GM12878 (cell line): ENCODE results near the gene TBXAS1. TPM values are rescaled to one million over a fixed set of nuclear protein-coding genes. Genes with fewer than 3 reads are reported as not detected.

ENCODE experiments used
- ATAC-seq: fragments of 200-7000 bp; cut with Tn5 transposase; 3 replicates; pipeline ENCODE4 v1.9.1; 2020; ENCODE audit warnings: mild to moderate bottlenecking, moderate library complexity
- BruUV-seq: library from RNA; stranded (reverse); fragments of 400-500 nt; replicated peaks from 2 replicates; lab custom pipeline; 2021; lab: Mats Ljungman, UMichigan
- CTCF ChIA-PET: fragments of 300-600 bp; sonication (Branson Sonifier 250); formaldehyde crosslinking; extraction: SDS; loops from one replicate; lab custom pipeline; 2021; ENCODE audit warnings: inconsistent platforms; lab: Yijun Ruan, JAX
- POLR2A ChIA-PET: fragments of 350-600 bp; formaldehyde crosslinking; extraction: SDS; loops from one replicate; lab custom pipeline; 2021; ENCODE audit warnings: inconsistent platforms; lab: Charles Lee
- RAD21 ChIA-PET: fragments of 300-600 bp; sonication (Branson Sonifier 250); formaldehyde crosslinking; loops from one replicate; lab custom pipeline; 2023; ENCODE audit warnings: antibody characterized with exemption; ENCODE audit not compliant: unreplicated experiment; lab: Charles Lee
- SMC1A ChIA-PET: fragments of 300-600 bp; sonication (Branson Sonifier 250); formaldehyde crosslinking; loops from one replicate; lab custom pipeline; 2023; ENCODE audit not compliant: unreplicated experiment, uncharacterized antibody; lab: Charles Lee
- DNase-seq: peaks from one replicate; pipeline ENCODE4 v3.0.0-alpha.2; 2011; ENCODE audit warnings: low read depth, low spot score
- FAIRE-seq: peaks from 3 replicates; lab custom pipeline; 2011; peaks lifted over from hg19 to GRCh38; lab: Jason Lieb, UNC
- H2AFZ ChIP-seq: 2 replicates; pipeline ENCODE4 v1.6.0; 2011; ENCODE audit warnings: low read depth, low read length, control low read depth; ENCODE audit not compliant: control insufficient read depth
- H3K27ac ChIP-seq: 2 replicates; pipeline ENCODE4 v1.5.1; 2011; ENCODE audit warnings: control low read depth; ENCODE audit not compliant: control insufficient read depth, insufficient read depth
- H3K27me3 ChIP-seq, 2 experiments: replicated peaks in 1 of 2; 2 replicates each; pipeline versions ENCODE4 v1.6.0 to v1.6.1; 2011; ENCODE audit warnings: low read length in 1 of 2; ENCODE audit not compliant: control insufficient read depth in 2 of 2, insufficient read depth in 2 of 2
- H3K36me3 ChIP-seq, 2 experiments: 2 replicates each; pipeline ENCODE4 v1.5.1; 2011; ENCODE audit warnings: low read length in 1 of 2; ENCODE audit not compliant: control insufficient read depth in 2 of 2, insufficient read depth in 2 of 2
- H3K4me1 ChIP-seq: 2 replicates; pipeline ENCODE4 v1.6.1; 2011; ENCODE audit warnings: mild to moderate bottlenecking, low read length, moderate library complexity, mixed read lengths; ENCODE audit not compliant: control insufficient read depth, insufficient read depth
- H3K4me2 ChIP-seq: 2 replicates; pipeline ENCODE4 v1.6.0; 2011; ENCODE audit warnings: control low read depth; ENCODE audit not compliant: control insufficient read depth, insufficient read depth
- H3K4me3 ChIP-seq: fragments of 200-600 bp; sonication (generic); 2 replicates; pipeline ENCODE4 v1.5.1; 2016
- H3K79me2 ChIP-seq: 2 replicates; pipeline ENCODE4 v1.6.0; 2011; ENCODE audit warnings: low read length; ENCODE audit not compliant: control insufficient read depth, insufficient read depth
- H3K9ac ChIP-seq: 2 replicates; pipeline ENCODE4 v1.8.0; 2011; ENCODE audit warnings: low read length, control low read depth, mixed read lengths; ENCODE audit not compliant: control insufficient read depth, insufficient read depth
- H3K9me3 ChIP-seq: replicated peaks from 3 replicates; pipeline ENCODE4 v1.5.1; 2011; ENCODE audit warnings: mild to moderate bottlenecking, low read length; ENCODE audit not compliant: control insufficient read depth, insufficient read depth
- H4K20me1 ChIP-seq: 2 replicates; pipeline ENCODE4 v1.6.0; 2011; ENCODE audit not compliant: control insufficient read depth, insufficient read depth
- CREB1 ChIP-seq: IDR thresholded peaks from 2 replicates; pipeline ENCODE4 v1.6.1; 2012; ENCODE audit warnings: low read depth, mild to moderate bottlenecking, inconsistent platforms
- CREM ChIP-seq: IDR thresholded peaks from 2 replicates; pipeline ENCODE4 v1.6.1; 2014; ENCODE audit warnings: antibody characterized with exemption, low read depth
- ELK1 ChIP-seq: IDR thresholded peaks from 2 replicates; pipeline ENCODE4 v1.6.1; 2012; ENCODE audit warnings: low read depth, low read length, improper control_type of control experiment
- HDGF ChIP-seq: fragments of 450-650 bp; IDR thresholded peaks from 2 replicates; pipeline ENCODE4 v1.6.1; 2016; ENCODE audit warnings: antibody characterized with exemption
- IKZF2 ChIP-seq, 2 experiments: fragments of 450-650 bp; IDR thresholded peaks; 2 replicates each; pipeline ENCODE4 v1.6.1; 2017; ENCODE audit warnings: mild to moderate bottlenecking in 2 of 2, moderate library complexity in 2 of 2
- KAT2A ChIP-seq: conservative IDR thresholded peaks from 2 replicates; pipeline ENCODE4 v1.6.1; 2011; ENCODE audit warnings: low read depth, low read length; ENCODE audit not compliant: control insufficient read depth
- NFYB ChIP-seq: IDR thresholded peaks from 2 replicates; pipeline ENCODE4 v1.6.1; 2011; ENCODE audit warnings: low read depth, mild to moderate bottlenecking, low read length, improper control_type of control experiment, moderate library complexity; ENCODE audit not compliant: insufficient read depth
- PAX5 ChIP-seq: IDR thresholded peaks from 2 replicates; pipeline ENCODE4 v1.6.1; 2011; ENCODE audit warnings: low read depth, low read length, borderline replicate concordance
- PML ChIP-seq: IDR thresholded peaks from 2 replicates; pipeline ENCODE4 v1.6.1; 2012; ENCODE audit warnings: low read length, inconsistent platforms
- POLR2AphosphoS2 ChIP-seq: IDR thresholded peaks from 2 replicates; pipeline ENCODE4 v1.6.1; 2011; ENCODE audit warnings: low read depth, mild to moderate bottlenecking, low read length, improper control_type of control experiment, moderate library complexity
- RBBP5 ChIP-seq: fragments of 200-600 bp; sonication (generic); conservative IDR thresholded peaks from 2 replicates; pipeline ENCODE4 v1.6.1; 2016
- SMARCA5 ChIP-seq: fragments of 450-650 bp; IDR thresholded peaks from 2 replicates; pipeline ENCODE4 v1.6.1; 2017; ENCODE audit warnings: mild to moderate bottlenecking
- SRF ChIP-seq, 2 experiments: IDR thresholded peaks; 2 replicates each; pipeline ENCODE4 v1.6.1; 2011; ENCODE audit warnings: low read depth in 2 of 2, low read length in 2 of 2, mild to moderate bottlenecking in 1 of 2, moderate library complexity in 1 of 2
- TBL1XR1 ChIP-seq: IDR thresholded peaks from 2 replicates; pipeline ENCODE4 v1.6.1; 2012; ENCODE audit warnings: low read depth, low read length, improper control_type of control experiment
- YBX1 ChIP-seq: fragments of 450-650 bp; IDR thresholded peaks from 2 replicates; pipeline ENCODE4 v1.6.1; 2016; ENCODE audit warnings: antibody characterized with exemption
- YY1 ChIP-seq: IDR thresholded peaks from 2 replicates; pipeline ENCODE4 v1.6.1; 2011; ENCODE audit warnings: low read depth, mild to moderate bottlenecking, low read length
- ZSCAN29 ChIP-seq: fragments of 450-650 bp; IDR thresholded peaks from 2 replicates; pipeline ENCODE4 v1.6.1; 2017; ENCODE audit warnings: mild to moderate bottlenecking, moderate library complexity
- WGBS: methylation state at CpG from one replicate; pipeline ENCODE4 v1.1.6; 2016; ENCODE audit warnings: low lambda C conversion rate; ENCODE audit not compliant: insufficient replicate concordance, insufficient coverage; ENCODE audit errors: missing lambda C conversion rate; 5-methylcytosine and 5-hydroxymethylcytosine counted together
- in situ Hi-C: fragments of 300-500 bp; cut with MboI; formaldehyde crosslinking; loops from 9 replicates; pipeline ENCODE4 v1.14.3; 2018; ENCODE audit warnings: mixed read lengths
- intact Hi-C: fragments of 100-400 bp; cut with micrococcal nuclease; formaldehyde crosslinking; loops from one replicate; pipeline ENCODE4 v1.14.2; 2022; ENCODE audit not compliant: unreplicated experiment
- polyA plus RNA-seq, 11 experiments: library from polyadenylated mRNA; depleted of rRNA in 4 of 11; unstranded in 6 of 11; stranded (reverse) in 5 of 11; fragments of >200 nt; fragmentation: Nextera tagmentation in 4 of 11; fragmentation: Illumina TruSeq in 1 of 11; extraction: Ambion mirVana in 4 of 11; extraction: Trizol in 1 of 11; gene quantifications; 1 replicate in 1 of 11; 2 replicates in 10 of 11; pipeline versions ENCODE4 v1.2.1 to v1.2.3, GENCODE V29; 2011 to 2016; ENCODE audit warnings: inconsistent platforms in 2 of 11, missing spikeins in 2 of 11, low read depth in 1 of 11
- total RNA-seq, 4 experiments: library from RNA; depleted of rRNA in 3 of 4; stranded (reverse); fragments of >200 nt in 3 of 4; fragmentation: Illumina TruSeq in 1 of 4; extraction: Trizol in 1 of 4; gene quantifications; 2 replicates each; pipeline versions ENCODE4 v1.2.1 to v1.2.3, GENCODE V29; 2013 to 2021
- TF ChIP-seq, protein P1 (sequence below): fragments of 450-650 bp; IDR thresholded peaks from 2 replicates; pipeline ENCODE4 v1.6.1; 2018; ENCODE audit warnings: borderline replicate concordance, mild to moderate bottlenecking; ENCODE audit not compliant: partially characterized antibody

TBXAS1 gene
- total and polyA plus RNA-seq, 10 of the 15 experiments (the other 5 are each of a cell fraction or from before 2014, with no cell fraction given), result 1.5 to 32.7 (median 16.3) TPM

GRCh38 chr7:140021603-140022002 is 192.5 kb downstream of the TBXAS1 start (continued):
- TF ChIP-seq, protein P1, sequence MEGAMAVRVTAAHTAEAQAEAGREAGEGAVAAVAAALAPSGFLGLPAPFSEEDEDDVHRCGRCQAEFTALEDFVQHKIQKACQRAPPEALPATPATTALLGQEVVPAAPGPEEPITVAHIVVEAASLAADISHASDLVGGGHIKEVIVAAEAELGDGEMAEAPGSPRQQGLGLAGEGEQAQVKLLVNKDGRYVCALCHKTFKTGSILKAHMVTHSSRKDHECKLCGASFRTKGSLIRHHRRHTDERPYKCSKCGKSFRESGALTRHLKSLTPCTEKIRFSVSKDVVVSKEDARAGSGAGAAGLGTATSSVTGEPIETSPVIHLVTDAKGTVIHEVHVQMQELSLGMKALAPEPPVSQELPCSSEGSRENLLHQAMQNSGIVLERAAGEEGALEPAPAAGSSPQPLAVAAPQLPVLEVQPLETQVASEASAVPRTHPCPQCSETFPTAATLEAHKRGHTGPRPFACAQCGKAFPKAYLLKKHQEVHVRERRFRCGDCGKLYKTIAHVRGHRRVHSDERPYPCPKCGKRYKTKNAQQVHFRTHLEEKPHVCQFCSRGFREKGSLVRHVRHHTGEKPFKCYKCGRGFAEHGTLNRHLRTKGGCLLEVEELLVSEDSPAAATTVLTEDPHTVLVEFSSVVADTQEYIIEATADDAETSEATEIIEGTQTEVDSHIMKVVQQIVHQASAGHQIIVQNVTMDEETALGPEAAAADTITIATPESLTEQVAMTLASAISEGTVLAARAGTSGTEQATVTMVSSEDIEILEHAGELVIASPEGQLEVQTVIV, result no peak
- TF ChIP-seq SRF (IDR thresholded peaks at IDR 0.05; ENCODE audit: low read depth in 2 of 2, low read length in 2 of 2) (no peak), ZSCAN29 (no peak)

DNA sequence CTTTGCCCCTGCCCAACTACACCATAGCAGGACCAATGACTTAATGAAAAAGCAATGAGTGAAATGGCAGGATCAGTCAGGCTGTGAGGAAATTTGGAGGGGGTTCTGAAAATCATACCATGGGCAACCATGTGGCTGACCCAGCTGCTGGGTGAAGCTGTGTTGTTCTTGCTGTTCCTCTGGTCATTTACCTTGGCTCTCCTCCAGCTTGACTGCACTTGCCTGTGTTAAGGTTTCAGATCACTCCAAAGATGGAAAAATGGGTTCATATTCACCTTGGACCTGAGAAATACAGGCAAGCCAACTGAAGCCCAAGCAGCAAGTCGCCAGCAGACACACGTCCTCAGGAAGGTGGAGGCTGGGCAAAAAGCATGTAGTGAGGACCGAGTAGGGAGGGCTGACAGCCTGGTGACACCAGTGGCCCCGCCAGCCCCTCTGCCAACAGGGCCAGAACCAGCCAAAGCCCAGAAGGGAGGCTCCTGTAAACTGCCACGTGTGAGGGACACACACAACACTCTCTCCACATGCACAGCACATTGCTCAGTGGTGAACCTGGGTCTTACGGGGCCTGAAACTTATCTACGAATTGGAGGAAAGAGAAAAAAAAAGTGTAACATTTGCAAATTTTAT is 193.6 kb downstream of the TBXAS1 start:
- Histone ChIP-seq H3K9ac (no peak overlapping the region), H3K9me3 (no peaks in the 10 kb centered on the region), H2AFZ (no peak overlapping the region), H3K4me1 (no peaks in the 10 kb centered on the region), H3K79me2 (no peaks in the 10 kb centered on the region), H3K4me3 (no peak overlapping the region), H3K27me3 (no peaks in the 10 kb centered on the region), H3K36me3 (peaks cover 4 to 5% of the 10 kb centered on the region in 2 experiments; a peak in 3 of 4 replicates), H3K4me2 (no peak overlapping the region), H3K27ac (no peak overlapping the region), H4K20me1 (no peaks in the 10 kb centered on the region)
- ATAC-seq (no peak), DNase-seq (no peak), FAIRE-seq (no peak)
- RAD21 ChIA-PET, result no interaction called here
- WGBS, result 78% methylated on average over 7 of the region's 7 CpGs
- BruUV-seq, result no TSS peak
- SMC1A ChIA-PET, result no interaction called here
- intact Hi-C loops (no loop called here), in situ Hi-C loops (no loop called here)
- POLR2A ChIA-PET, result no interaction called here
- CTCF ChIA-PET, result interaction anchor here (0.8 kb wide), 1 partner anchor 20 kb away, joined by 3 read pairs; no protein-coding TSS in a partner anchor
- no peak for TF ChIP-seq TBL1XR1
- no peak for TF ChIP-seq YBX1
- no peak for TF ChIP-seq POLR2AphosphoS2
- no peak for TF ChIP-seq NFYB
- no peak for TF ChIP-seq KAT2A
- no peak for TF ChIP-seq YY1
- no peak for TF ChIP-seq HDGF
- TF ChIP-seq CREB1, result no peak
- TF ChIP-seq RBBP5, result no peak
- TF ChIP-seq, protein P1, result no peak
- TF ChIP-seq ELK1, result no peak
- TF ChIP-seq CREM, result no peak
- no peak for TF ChIP-seq SMARCA5
- TF ChIP-seq PAX5, result no peak
- no peak for TF ChIP-seq PML
- TF ChIP-seq IKZF2 (IDR thresholded peaks at IDR 0.05), result no peak
